Panc1 (cell line): ENCODE measurements around the gene HLA-DOB. TPM values are rescaled to one million over a fixed set of nuclear protein-coding genes. Genes with fewer than 3 reads are reported as not detected.

ENCODE experiments used
- ATAC-seq: fragments of 200-7000 bp; cut with Tn5 transposase; 2 replicates; pipeline ENCODE4 v1.9.1; 2020; ENCODE audit warnings: mild to moderate bottlenecking, moderate library complexity
- BruUV-seq: library from RNA; stranded (reverse); fragments of 400-500 nt; replicated peaks from 2 replicates; lab custom pipeline; 2021; lab: Mats Ljungman, UMichigan
- CTCF ChIA-PET: fragments of 300-600 bp; sonication (Branson Sonifier 250); formaldehyde crosslinking; loops from one replicate; lab custom pipeline; 2022; ENCODE audit warnings: antibody characterized with exemption; lab: Charles Lee
- POLR2A ChIA-PET: fragments of 300-600 bp; sonication (Branson Sonifier 250); formaldehyde crosslinking; loops from one replicate; lab custom pipeline; 2022; ENCODE audit warnings: antibody characterized with exemption; lab: Charles Lee
- DNase-seq: peaks from one replicate; pipeline ENCODE4 v3.0.0-alpha.2; 2010; ENCODE audit warnings: low read depth, low spot score
- H3K27ac ChIP-seq: 2 replicates; pipeline ENCODE4 v1.5.1; 2011; ENCODE audit warnings: mild to moderate bottlenecking, low read length, inconsistent platforms
- H3K27me3 ChIP-seq: fragments of 200-500 bp; sonication (Bioruptor generic); 2 replicates; pipeline ENCODE4 v1.6.0; 2014; ENCODE audit warnings: low read length, inconsistent platforms; ENCODE audit not compliant: control insufficient read depth, insufficient read depth
- H3K36me3 ChIP-seq: fragments of 200-500 bp; sonication (Bioruptor generic); 2 replicates; pipeline ENCODE4 v1.5.1; 2014; ENCODE audit warnings: inconsistent platforms, mild to moderate bottlenecking, low read length, moderate library complexity; ENCODE audit not compliant: control insufficient read depth, insufficient read depth
- H3K4me1 ChIP-seq: 2 replicates; pipeline ENCODE4 v1.5.1; 2011; ENCODE audit warnings: inconsistent platforms, mild to moderate bottlenecking, low read length, moderate library complexity; ENCODE audit not compliant: control insufficient read depth, insufficient read depth
- H3K4me3 ChIP-seq, 2 experiments: 2 replicates each; pipeline ENCODE4 v1.5.1; 2011 to 2012; ENCODE audit warnings: low read depth in 2 of 2, low read length in 2 of 2, mild to moderate bottlenecking in 2 of 2, inconsistent platforms in 1 of 2, moderate library complexity in 1 of 2
- H3K9me3 ChIP-seq: fragments of 200-500 bp; sonication (Bioruptor generic); 2 replicates; pipeline ENCODE4 v1.5.1; 2014; ENCODE audit warnings: low read depth, mild to moderate bottlenecking, inconsistent platforms, low read length, moderate library complexity; ENCODE audit not compliant: control insufficient read depth, insufficient read depth
- CTCF ChIP-seq: fragments of 450-650 bp; IDR thresholded peaks from 2 replicates; pipeline ENCODE4 v1.5.1; 2017; ENCODE audit warnings: mild to moderate bottlenecking
- POLR2AphosphoS5 ChIP-seq: IDR thresholded peaks from 2 replicates; pipeline ENCODE4 v1.6.1; 2012; ENCODE audit warnings: mild to moderate bottlenecking, low read depth, low read length, moderate library complexity
- REST ChIP-seq, 2 experiments: IDR thresholded peaks; 2 replicates each; pipeline ENCODE4 v1.6.1; 2011 to 2012; ENCODE audit warnings: low read depth in 2 of 2, control low read depth in 1 of 2, low read length in 1 of 2, mild to moderate bottlenecking in 1 of 2, moderate library complexity in 1 of 2; ENCODE audit not compliant: insufficient read depth in 1 of 2
- SIN3A ChIP-seq: IDR thresholded peaks from 2 replicates; pipeline ENCODE4 v1.6.1; 2012; ENCODE audit warnings: low read depth, mild to moderate bottlenecking, low read length, moderate library complexity, borderline replicate concordance; ENCODE audit not compliant: insufficient read depth
- TCF7L2 ChIP-seq: IDR thresholded peaks from 2 replicates; pipeline ENCODE4 v1.6.1; 2011; ENCODE audit warnings: mild to moderate bottlenecking, low read depth, low read length, inconsistent platforms
- in situ Hi-C: cut with HindIII; loops from 2 replicates; pipeline ENCODE4 v1.10.0; 2016; ENCODE audit warnings: low sequenced_read_pairs, low pct_unique_long_range_greater_than_20kb
- intact Hi-C: fragments of 100-400 bp; cut with micrococcal nuclease; formaldehyde crosslinking; loops from one replicate; pipeline ENCODE4 v1.10.0; 2022; ENCODE audit not compliant: unreplicated experiment
- total RNA-seq: library from RNA; stranded (reverse); gene quantifications from one replicate; pipeline ENCODE4 v1.2.1, GENCODE V29; 2021; ENCODE audit not compliant: unreplicated experiment

HLA-DOB gene
- total RNA-seq, 1 experiment from 2014 or later = 0.39 TPM

- ATAC-seq (no peak), DNase-seq (no peak)
- intact Hi-C loops (no loop called here), in situ Hi-C loops (no loop called here)
- CTCF ChIA-PET = no interaction called here
- Histone ChIP-seq H3K27me3 (no peaks in the 10 kb centered on the region), H3K36me3 (peaks cover 3% of the 10 kb centered on the region; the same call in 1 of the 2 replicates), H3K4me1 (peaks cover 20% of the 10 kb centered on the region), H3K9me3 (no peaks in the 10 kb centered on the region), H3K27ac (no peak overlapping the region), H3K4me3 (no peak overlapping the region)
- POLR2A ChIA-PET = interaction anchor here (1.0 kb wide), 1 partner anchor 84 kb away, joined by 3 read pairs; no protein-coding TSS in a partner anchor
- no TSS peak for BruUV-seq
- no peak for TF ChIP-seq CTCF
- TF ChIP-seq SIN3A = no peak
- TF ChIP-seq POLR2AphosphoS5 = no peak
- no peak for TF ChIP-seq TCF7L2
- TF ChIP-seq REST (IDR thresholded peaks at IDR 0.05; ENCODE audit: insufficient read depth in 1 of 2, low read depth in 2 of 2, low read length in 1 of 2) = no peak
Observed at GRCh38 chr6:32858194-32858593, 41.4 kb upstream of the HLA-DOB start.

- H3K36me3 ChIP-seq = peaks cover 3% of the 10 kb centered on the region; the same call in 1 of the 2 replicates
- in situ Hi-C loops (no loop called here), intact Hi-C loops (no loop called here)
- no peak overlapping the region for H3K4me3 ChIP-seq
- H3K9me3 ChIP-seq = no peaks in the 10 kb centered on the region
- H3K27me3 ChIP-seq = no peaks in the 10 kb centered on the region
- TF ChIP-seq REST (IDR thresholded peaks at IDR 0.05; ENCODE audit: insufficient read depth in 1 of 2, low read depth in 2 of 2, low read length in 1 of 2) (no peak), POLR2AphosphoS5 (no peak), TCF7L2 (no peak), CTCF (no peak), SIN3A (no peak)
- BruUV-seq = no TSS peak
- CTCF ChIA-PET = interaction anchor here (0.9 to 1.0 kb wide), 2 partner anchors 11 to 19 kb away, joined by 5 to 12 read pairs; partner anchors contain the start of gene TAP2
- H3K4me1 ChIP-seq = peaks cover 21% of the 10 kb centered on the region
- no peak overlapping the region for H3K27ac ChIP-seq
- no peak for ATAC-seq
- POLR2A ChIA-PET = interaction anchor here (1.0 kb wide), 1 partner anchor 85 kb away, joined by 3 read pairs; no protein-coding TSS in a partner anchor
- no peak for DNase-seq
Observed at GRCh38 chr6:32857156-32857891, 40.5 kb upstream of the HLA-DOB start.
